Renal cortex interstitium (tissue), 11 donors: ENCODE data around the gene BTBD2. TPM values are rescaled to one million over a fixed set of nuclear protein-coding genes. Genes with fewer than 3 reads are reported as not detected.
"Not testable (repeated sequence)": the region's sequence is repeated elsewhere in the genome, so short reads cannot be mapped to it uniquely, and the experiment has no call there.

Source experiments
- DNase-seq, 11 donors: peaks; one replicate each; pipeline ENCODE4 v3.0.0-alpha.2; 2013; ENCODE audit warnings: low read depth in 9 of 11, low spot score in 4 of 11; ENCODE audit errors: extremely low read depth in 1 of 11
- polyA plus RNA-seq, 3 donors: library from polyadenylated mRNA; unstranded; fragments of 120-200 nt; gene quantifications; one replicate each; pipeline ENCODE4 v1.2.1, GENCODE V29; 2013; ENCODE audit not compliant: insufficient read length in 3 of 3

Gene BTBD2
- polyA plus RNA-seq, 3 donors, result 87.0 to 117 (median 105) TPM

DNA sequence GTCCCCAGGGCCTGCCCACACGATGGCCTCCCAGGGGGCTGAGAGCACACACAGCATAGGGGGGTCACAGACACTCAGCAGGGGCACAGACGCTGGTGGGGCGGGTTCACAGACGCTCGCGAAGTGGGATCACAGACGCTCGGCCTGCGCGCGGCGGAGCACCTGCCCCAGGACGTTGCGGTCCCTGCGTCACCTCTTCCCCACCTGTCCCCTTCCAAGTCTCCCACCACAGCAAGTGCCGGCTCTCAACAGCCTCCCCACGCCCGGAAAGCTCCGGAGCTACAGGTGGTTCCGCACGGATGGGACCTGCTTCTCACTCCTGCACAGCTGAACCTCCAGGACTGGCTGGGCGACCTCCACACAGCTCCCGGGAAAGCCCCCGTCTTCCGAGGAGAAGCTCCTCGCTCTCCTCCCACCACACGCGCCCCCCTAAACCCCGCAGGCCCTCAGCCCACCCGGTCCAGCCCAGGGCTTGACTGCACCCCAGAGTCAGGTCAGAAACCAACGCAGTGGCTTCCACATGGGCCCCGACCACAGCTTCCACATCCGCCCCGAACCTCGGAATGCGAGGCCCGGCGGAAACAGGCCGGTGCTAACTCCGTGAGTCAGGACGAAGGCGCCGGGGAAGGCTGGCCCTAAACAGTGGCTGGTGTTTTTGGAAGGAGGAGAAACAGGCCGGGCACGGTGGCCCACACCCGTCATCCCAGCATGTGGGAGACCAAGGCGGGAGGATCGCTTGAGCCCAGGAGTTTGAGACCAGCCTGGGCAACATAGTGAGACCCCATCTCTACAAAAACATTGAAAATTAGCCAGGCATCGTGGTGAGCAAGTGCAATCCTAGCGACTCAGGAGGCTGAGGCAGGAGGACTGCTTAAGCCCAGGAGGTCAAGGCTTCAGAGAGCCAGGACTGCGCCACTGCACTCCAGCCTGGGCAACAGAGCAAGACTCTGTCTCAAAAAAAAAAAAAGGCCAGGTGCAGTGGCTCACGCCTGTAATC lies 16.5 kb downstream of the BTBD2 start:
- DNase-seq, result no peak

DNA sequence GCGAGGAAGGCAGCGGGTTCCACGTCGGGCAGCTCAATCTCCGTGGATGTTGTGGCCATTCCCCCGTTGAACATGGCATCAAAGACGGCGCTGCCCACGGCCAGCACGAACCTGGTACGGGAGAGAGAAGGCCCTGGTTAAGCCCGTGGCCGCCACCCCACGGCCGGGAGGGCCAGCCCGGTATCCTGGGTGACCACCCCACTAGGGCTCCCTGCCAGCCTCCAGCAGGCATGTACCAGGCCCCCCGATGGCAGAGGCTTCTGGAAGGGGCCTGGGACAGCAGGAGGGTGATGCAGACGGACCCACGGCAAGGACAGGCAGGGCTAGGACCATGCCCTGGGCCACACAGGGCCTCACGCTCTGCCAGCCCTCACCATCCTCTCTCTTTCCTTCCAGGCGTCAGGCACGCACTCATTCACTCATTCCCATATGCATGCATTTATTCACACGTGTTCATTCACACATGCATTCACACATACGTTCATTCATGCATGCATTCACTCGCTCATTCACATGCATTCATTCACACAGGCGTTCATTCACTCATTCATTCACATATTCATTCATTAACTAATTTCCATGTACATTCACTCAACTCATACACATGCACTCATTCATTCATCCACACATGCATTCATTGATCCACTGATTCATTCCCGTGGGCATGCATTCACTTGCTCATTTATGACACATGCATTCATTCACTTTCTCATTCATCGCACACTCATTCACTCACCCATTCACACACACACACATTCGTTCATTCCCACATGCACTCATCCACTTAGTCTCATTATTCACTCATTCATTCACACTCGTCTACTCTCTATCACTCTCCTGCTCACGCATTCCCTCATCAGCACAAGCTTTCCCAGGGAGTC lies 17.9 kb downstream of the BTBD2 start:
- no peak for DNase-seq

DNA sequence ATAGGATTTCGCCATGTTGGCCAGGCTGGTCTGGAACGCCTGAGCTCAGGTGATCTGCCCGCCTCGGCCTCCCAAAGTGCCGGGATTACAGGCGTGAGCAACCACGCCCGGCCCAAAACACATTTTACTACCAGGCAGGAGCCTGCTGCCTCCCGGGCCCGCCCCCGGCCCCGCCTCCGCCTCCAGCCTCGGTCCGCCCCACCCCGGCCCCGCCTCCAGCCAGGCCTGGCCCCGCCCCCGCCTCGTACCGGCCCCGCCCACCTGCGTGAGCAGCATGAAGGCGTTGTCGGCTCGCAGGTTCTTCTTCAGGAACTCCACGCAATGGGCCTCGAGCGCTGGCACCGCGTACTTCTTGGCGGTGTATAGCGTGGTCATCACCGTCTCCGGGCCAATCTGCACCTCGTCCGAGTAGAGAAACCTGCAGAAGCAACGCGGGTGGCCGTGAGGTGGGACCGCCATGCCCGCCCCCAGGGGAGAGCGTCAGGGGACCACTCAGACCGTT lies 22.7 kb downstream of the BTBD2 start:
- no peak for DNase-seq

DNA sequence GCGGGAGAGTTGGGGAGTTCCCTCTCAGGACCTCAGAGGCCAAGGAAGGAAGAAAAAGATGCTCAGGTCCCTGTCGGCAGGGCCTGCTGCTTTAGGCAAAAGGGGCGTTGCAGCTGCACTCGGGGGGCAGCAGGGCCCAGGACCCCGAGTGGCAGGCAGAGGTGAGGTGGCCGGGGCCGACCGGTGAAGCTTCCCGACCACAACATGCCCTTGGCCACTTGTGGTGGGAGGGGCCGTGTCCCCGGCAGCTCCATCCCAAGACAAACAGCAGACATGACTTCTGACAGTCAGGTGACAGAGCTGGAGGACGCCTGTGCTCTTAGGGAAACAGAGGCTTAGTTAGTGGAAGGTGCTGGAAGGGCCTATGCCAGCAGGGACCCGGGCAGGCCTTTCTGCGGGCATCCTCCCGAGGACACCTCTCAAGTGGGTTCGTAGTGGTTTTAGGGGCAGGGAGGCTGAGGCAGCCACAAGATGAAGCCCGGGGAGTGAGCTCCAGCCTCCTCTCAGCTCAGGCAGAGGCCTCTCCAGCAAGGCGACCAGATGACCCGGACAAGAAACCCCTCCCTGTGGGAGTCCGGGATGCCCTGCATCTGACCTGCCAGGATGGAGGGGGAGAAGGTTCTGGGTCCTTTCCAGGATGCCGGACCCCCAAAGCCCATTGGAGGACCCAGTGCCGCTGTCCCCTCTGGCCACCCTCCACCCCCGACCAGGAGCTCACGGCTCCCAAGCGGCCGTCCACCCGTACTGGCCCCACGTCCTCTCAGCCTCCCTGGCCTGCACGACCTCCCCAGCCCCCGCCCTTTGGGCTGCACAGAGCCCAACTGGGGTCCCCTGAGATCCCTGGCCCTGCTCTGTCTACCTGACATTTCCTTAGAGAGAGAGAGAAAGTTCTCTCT lies 24.2 kb downstream of the BTBD2 start:
- DNase-seq, result no peak

DNA sequence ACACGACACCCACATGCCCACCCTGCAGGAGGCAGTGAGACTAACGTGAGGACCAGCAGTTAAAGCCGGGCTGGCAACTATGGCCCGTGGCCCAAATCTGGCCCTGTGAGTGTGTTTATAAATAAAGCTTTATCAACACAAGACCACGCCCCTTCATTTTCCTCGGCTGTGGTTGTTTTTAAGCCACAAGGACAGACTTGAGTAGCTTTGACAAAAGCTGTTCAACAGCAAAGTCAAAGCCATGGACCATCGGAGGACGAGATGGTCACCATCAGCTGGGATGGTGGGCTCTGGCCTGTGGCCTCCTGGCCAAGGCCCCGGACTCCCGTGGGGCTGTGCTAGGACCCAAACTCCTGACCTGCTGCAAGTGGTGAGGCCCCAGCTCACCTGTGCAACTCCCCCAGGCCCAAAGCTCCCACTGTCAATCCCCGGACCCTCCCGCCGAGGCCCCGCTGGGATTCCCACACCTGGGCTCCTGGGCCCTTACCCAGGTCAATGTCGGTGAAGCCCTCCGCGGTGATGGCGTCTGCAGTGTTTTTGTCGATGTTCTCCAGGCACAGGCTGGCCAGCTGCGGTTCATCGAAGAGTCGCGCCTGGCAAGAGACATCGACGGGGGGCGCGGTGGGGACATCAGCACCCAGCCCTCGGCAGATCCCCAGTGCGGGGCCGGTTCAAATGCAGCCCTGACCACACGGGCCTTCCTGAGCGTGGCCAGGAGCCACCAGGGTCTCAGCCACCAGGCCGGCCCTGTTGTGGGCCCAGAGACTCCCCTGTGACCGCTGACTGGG lies 25.1 kb downstream of the BTBD2 start:
- no peak for DNase-seq

DNA sequence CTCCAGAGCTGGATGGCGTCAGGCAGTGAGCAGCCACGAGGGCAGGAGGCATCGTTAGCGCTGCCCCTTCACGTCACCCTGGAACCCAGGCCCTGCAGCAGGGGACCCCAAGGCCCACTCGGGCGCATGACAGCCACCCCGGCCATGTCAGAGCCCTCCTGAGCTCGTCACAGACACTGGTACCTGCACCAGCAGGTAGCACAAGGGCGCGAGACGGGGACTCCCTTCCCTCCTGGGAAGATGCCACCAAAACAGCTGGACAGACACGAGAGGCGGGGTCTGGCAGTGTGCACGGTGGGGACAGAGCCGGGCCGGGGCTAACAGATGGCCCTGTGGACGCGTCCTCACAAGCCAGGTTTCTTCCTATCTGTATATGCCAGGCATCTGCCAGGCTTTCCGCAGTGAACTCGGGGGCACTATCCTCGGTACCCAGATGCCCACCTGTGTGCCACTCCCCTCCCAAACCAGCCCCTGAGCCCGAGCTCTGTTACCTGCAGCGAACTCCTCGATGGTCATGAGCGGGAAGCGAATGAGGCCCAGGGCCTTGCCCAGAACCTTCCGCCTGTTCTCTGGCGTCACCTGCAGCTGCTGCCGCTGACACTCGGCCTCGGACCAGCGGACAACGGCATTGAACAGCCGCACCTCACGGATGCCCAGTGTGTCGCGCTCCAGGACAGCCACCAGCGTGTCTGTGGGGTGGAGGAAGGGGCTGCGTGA lies 25.8 kb downstream of the BTBD2 start:
- no peak for DNase-seq

DNA sequence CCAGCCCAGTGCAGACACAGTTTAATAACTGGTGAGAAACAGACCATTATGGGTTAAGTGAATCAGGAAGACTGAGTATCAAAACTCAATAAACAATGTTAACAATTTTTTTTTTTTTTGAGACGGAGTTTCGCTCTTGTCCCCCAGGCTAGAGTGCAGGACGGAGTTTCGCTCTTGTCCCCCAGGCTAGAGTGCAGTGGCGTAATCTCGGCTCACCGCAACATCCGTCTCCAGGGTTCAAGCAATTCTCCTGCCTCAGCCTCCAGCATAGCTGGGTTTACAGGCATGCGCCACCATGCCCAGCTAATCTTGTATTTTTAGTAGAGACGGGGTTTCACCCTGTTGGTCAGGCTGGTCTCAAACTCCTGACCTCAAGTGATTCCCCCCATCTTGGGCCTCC lies 27.1 kb downstream of the BTBD2 start:
- not testable (repeated sequence) for DNase-seq

DNA sequence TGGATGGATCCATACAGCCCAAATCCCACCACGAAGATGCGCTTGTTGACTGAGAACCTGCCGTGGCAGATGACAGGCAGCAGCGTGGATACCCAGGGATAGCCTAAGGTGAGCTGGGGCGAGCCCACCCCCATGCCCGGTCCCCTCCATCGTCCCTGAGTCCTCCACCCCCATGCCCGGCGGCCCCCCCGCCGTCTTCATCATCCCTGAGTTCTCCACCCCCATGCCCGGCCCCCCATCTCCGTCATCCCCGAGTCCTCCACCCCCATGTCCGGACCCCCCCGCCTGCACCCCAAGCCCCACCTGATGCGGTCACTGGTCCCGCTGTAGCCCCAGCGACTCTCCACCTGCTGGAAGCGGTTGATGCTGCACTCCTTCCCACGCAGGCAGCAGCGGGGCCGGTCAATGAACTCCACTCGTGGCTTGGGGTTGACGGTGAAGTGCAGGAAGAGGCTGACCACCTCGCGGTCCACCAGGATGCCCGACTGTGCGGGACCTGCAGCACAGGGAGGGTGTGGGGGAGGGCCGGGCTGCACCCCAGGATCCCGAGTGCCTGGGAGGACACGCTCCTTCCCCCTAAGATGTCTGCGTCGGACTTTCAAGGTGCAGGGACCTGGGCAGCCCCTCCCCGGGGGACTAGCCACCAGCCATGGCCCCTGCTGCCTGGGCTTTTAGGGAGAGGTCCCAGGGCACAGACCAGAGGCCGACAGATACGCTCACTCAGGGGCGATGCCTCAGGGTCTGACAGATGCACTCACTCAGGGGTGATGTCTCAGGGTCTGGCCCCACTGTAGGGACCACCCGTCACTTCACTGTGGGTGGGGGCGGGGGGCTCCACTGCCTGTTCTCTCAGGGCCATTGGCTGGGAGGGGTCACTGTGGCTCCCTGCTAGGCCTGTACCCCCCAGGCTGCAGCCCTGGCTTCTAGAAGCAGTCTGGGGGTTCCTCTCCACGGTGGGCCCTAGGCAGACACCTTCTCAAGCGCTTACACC lies 28.0 kb downstream of the BTBD2 start:
- no peak for DNase-seq

DNA sequence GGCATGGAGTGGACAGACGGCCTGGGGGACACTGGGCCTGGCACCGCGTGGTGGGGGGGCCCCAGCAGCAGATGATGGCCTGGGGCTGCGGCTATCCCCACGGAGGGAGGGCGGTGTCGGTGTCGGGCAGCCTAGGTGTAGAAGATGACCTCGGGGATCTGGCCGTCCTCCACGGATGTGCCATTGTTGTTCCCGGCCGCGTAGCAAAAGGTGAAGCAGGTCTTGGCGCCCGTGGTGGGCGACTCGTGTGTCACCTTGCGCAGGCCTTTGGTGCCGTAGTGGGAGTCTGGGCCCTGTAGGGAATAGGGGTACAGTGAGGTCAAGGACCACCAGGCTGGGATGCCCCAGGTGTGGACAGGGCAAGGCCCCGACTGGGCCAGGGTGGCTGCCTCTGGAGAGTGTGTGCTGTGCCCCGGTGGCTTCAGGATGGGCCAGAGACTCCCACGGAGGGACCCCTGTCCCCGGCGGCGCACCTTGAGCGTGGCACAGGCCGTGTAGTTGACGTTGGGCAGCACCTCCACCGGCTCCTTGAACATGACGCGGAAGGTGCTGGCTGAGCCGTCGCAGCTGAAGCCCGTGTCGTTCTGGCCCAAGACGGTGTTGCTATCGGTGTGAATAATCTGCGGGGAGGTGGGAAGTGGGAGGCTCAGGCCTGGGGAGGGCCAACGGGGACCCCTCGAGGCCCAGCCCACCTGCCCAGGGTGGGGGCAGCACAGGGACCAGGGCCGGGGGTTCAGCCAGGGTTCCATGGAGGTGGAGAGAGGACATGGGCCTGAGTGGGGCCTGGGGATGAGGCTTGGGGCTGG lies 29.0 kb downstream of the BTBD2 start:
- DNase-seq, result no peak

DNA sequence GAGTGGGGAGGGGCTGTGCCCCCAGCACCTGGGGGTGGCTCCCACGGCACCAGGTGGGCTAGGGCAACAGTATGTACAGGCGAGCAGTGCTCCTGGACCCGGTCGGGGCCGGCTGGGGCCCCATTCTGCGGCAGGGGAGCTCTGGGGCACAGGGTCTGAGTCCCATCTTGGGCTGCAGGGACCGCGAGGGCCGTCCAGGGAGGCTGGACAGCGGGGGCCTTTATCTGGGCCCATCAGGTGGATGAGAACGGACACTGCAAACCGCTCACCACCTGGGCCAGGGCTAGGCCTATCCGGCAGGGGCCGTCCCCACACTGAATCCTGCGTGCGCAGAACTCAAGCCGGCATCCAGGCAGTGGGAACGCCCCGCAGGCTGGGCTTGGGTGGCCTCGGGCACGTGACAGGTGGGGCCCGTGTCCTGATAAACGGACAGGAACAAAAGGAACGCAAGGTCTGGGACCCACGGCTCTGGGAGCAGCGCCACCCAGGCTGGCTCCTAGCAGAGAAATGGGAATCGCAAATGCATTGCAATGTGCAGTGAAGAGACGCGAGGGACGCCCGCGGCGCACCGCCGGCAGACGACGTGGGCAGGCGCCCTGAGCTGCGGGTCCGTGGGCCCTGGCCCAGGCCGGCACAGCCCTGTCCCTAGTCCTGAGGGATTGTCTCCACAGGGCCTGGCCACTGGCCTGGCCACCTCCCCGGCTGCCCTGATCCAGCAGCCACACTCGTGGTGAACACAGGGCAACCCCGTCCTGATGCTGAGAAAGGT lies 29.7 kb downstream of the BTBD2 start:
- DNase-seq, result no peak

DNA sequence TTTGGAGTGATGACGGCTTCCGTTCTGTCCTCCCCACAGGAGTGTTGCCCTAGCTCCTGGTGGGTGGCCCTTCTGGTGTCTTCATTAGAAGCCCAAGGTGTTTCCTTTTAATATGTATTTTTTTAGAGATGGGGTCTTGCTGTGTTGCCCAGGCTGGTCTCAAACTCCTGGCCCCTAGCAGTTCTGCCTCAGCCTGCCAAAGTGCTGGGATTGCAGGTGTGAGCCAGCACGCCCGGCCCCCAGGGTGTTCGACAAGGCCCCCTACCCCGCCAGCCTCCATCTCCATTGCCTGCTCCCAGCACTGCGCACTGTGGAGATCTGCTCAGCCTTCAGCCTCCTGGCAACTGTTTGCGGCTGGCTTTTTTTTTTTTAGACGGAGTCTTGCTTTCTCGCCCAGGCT lies 31.2 kb downstream of the BTBD2 start:
- no peak for DNase-seq

DNA sequence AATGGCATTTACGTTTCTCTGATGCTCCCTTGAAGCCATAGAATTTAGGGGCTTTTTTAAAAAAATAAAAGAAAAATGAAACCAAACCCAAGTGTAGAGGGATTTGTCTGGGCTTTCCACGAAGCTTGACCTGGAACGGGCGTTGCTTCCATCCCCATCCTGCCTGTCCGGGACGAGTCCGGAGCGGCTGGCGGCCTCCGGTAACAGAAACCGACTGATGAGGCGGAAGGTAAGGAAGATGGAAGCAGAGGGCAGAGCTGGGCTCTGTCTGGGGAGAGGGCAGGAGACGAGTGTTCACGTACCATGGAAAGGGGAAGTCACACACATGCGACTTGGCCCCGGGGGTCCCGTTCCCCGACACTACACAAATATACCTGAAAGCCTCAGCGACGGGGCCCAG lies 34.3 kb downstream of the BTBD2 start:
- no peak for DNase-seq

DNA sequence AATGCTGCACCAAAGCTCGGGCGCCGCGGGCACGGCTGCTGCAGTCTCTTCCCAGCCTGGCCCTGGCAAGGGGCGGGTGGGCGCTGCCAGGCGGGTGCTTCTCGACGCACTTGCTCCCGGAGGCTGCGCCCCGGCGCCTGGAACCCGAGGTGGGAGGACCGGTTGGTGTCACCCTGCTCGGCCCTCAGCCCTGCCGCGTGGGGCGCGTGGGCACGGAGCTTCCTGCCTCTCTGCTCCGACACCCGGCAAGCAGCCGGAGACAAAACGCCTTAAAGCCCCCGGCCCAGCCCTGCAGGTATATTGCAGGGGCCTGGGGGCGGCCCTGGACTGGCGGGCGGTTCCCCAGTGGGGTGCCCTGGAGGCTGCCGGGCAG lies 34.7 kb downstream of the BTBD2 start:
- DNase-seq, result no peak

DNA sequence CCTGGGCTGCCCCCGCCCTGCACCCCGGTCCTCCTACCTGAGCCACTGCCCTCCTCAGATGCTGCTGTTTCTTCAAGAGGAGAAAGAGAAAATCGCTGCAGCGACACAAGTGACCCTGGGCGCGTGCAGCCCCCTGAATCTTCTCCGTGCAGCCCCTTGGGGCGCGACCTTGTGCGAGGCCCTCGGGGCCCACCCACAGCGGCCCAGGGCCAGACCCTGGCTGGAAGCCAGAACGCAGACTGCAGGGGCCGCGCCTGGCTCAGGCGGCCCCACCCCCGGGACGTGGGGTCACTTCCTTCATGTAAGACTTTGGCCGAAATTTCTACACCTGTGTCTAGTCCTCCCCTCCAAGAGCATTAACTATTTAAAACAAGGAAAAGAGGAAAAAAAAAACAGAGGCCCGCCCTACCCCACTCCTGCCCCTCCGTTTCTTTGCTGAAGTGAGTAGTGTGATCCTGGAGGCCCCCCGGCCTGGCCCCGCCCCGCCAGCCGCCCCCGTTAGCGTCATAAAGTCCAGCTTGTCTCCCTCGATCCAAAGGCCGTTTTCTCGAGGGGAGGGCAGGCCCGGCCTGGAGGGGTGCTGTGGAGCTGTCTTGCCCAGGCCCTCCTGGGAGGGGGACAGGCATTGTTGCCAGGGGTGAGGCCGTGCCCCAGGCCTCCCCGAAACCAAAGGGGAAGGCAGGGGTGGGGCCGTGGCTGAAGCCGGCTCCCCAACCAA lies 35.3 kb downstream of the BTBD2 start:
- DNase-seq, result peak in 1 of 11 donors; percentile 18
